Pancreas (tissue), 10 donors: ENCODE data around the gene ADAM23. TPM values are rescaled to one million over a fixed set of nuclear protein-coding genes. Genes with fewer than 3 reads are reported as not detected.

Source experiments
- ATAC-seq, 4 donors: fragments of 200-7000 bp; cut with Tn5 transposase; one replicate each; pipeline versions ENCODE4 v1.8.0 to v1.9.1; 2020; ENCODE audit warnings: mild to moderate bottlenecking in 4 of 4, moderate library complexity in 4 of 4
- DNase-seq, 6 donors: peaks; one replicate each; pipeline ENCODE4 v3.0.0-alpha.2; 2020
- FAIRE-seq: peaks from 2 replicates; lab custom pipeline; 2012; peaks lifted over from hg19 to GRCh38; lab: Jason Lieb, UNC
- H3K27ac ChIP-seq, 4 donors: fragments of 200-600 bp; sonication (generic); 1 replicate in 3 of 4; 2 replicates in 1 of 4; pipeline versions ENCODE4 v1.5.0 to v1.8.0; 2020
- H3K27me3 ChIP-seq, 4 donors: fragments of 200-600 bp; one replicate each; pipeline ENCODE4 v1.8.0; 2021
- H3K36me3 ChIP-seq, 3 donors: fragments of 200-600 bp; sonication (generic) in 1 of 3; one replicate each; pipeline versions ENCODE4 v1.5.0 to v1.8.0; 2020 to 2021
- H3K4me1 ChIP-seq, 3 donors: fragments of 200-600 bp; one replicate each; pipeline ENCODE4 v1.8.0; 2021
- H3K4me3 ChIP-seq, 4 donors: fragments of 200-600 bp; sonication (generic) in 2 of 4; one replicate each; pipeline versions ENCODE4 v1.5.0 to v1.8.0; 2020 to 2021
- H3K9me3 ChIP-seq, 4 donors: fragments of 200-600 bp; one replicate each; pipeline ENCODE4 v1.8.0; 2021
- CTCF ChIP-seq, 4 donors: fragments of 200-600 bp; sonication (generic) in 3 of 4; IDR thresholded peaks; one replicate each; pipeline versions ENCODE4 v1.5.0 to v1.8.0; 2021; ENCODE audit warnings: antibody characterized with exemption in 4 of 4
- WGBS, 2 donors: extraction: QIAGEN DNeasy Blood & Tissue Kit; methylation state at CpG; one replicate each; pipeline ENCODE4 v1.1.7; 2013; 5-methylcytosine and 5-hydroxymethylcytosine counted together
- intact Hi-C, 3 donors: fragments of 100-400 bp; cut with DNase I; formaldehyde crosslinking; loops; one replicate each; pipeline versions ENCODE4 v1.11.1 to v1.14.2; 2022
- polyA plus RNA-seq, 2 donors: library from polyadenylated mRNA; stranded (reverse); fragments of 200-250 nt; gene quantifications; one replicate each; pipeline ENCODE4 v1.2.3, GENCODE V29; 2013
- total RNA-seq, 6 donors: library from RNA; stranded (reverse); fragmentation: NEBNext Ultra II Directional in 4 of 6; extraction: Animal tissue kit (Norgen Biotek cat#: 25700) in 4 of 6; gene quantifications; one replicate each; pipeline versions ENCODE4 v1.2.1 to v1.2.4, GENCODE V29; 2021 to 2023
- donor health status: healthy with polysubstance abuse.
- donor health status: DM: no; HTN: no; CAD: no; lungs with moderate emphysema.
- donor health status: DM: no; HTN: no; CAD: no.
- donor health status: control.
- donor health status: control.
- donor health status: Bipolar disorder and iron deficiency.
- donor health status: DM: yes; HTN: yes; CAD: no.
- donor health status: DM: no; HTN: no; CAD: no.
- donor health status: DM: no; HTN: no; CAD: no.
- donor health status: DM: yes; HTN: yes; CAD: no.

The ADAM23 gene
- total and polyA plus RNA-seq, 8 donors, result 0.11 to 0.92 (median 0.55) TPM

GRCh38 chr2:206488053-206488452 is 44.7 kb downstream of the ADAM23 start:
- ATAC-seq (no peak), FAIRE-seq (no peak), DNase-seq (no peak)
- TF ChIP-seq CTCF (IDR thresholded peaks at IDR 0.05), result no peak
- no peak overlapping the region for H3K27ac ChIP-seq
- no peaks in the 10 kb centered on the region for H3K27me3 ChIP-seq
- intact Hi-C loops, result no loop called here
- no peaks in the 10 kb centered on the region for H3K36me3 ChIP-seq
- H3K9me3 ChIP-seq, result no peaks in the 10 kb centered on the region
- no peaks in the 10 kb centered on the region for H3K4me1 ChIP-seq
- H3K4me3 ChIP-seq, result no peak overlapping the region
- 54 to 58% methylated on average over 7 of the region's 7 CpGs for WGBS, 2 donors

GRCh38 chr2:206488623-206489022 is 45.3 kb downstream of the ADAM23 start:
- Histone ChIP-seq H3K4me1 (no peaks in the 10 kb centered on the region), H3K27ac (no peak overlapping the region), H3K36me3 (no peaks in the 10 kb centered on the region), H3K9me3 (no peaks in the 10 kb centered on the region), H3K27me3 (no peaks in the 10 kb centered on the region), H3K4me3 (no peak overlapping the region)
- 62 to 75% methylated on average over 1 of the region's 1 CpG for WGBS, 2 donors
- TF ChIP-seq CTCF (IDR thresholded peaks at IDR 0.05), result no peak
- intact Hi-C loops, result no loop called here
- DNase-seq (no peak), ATAC-seq (no peak), FAIRE-seq (no peak)

- 49 to 60% methylated on average over 1 of the region's 1 CpG for WGBS, 2 donors
- DNase-seq (no peak), FAIRE-seq (no peak), ATAC-seq (no peak)
- no peak overlapping the region for H3K4me3 ChIP-seq
- H3K36me3 ChIP-seq, result no peaks in the 10 kb centered on the region
- H3K4me1 ChIP-seq, result no peaks in the 10 kb centered on the region
- no peak for TF ChIP-seq CTCF (IDR thresholded peaks at IDR 0.05)
- intact Hi-C loops, result no loop called here
- H3K27ac ChIP-seq, result no peak overlapping the region
- H3K9me3 ChIP-seq, result no peaks in the 10 kb centered on the region
- H3K27me3 ChIP-seq, result no peaks in the 10 kb centered on the region
These were observed 50.7 kb downstream of the ADAM23 start for GRCh38 chr2:206494061-206494460.

- H3K27me3 ChIP-seq, result no peaks in the 10 kb centered on the region
- H3K36me3 ChIP-seq, result no peaks in the 10 kb centered on the region
- ATAC-seq (no peak), DNase-seq (no peak), FAIRE-seq (no peak)
- WGBS, 2 donors, result 64 to 72% methylated on average over 4 of the region's 4 CpGs
- H3K4me1 ChIP-seq, result no peaks in the 10 kb centered on the region
- H3K27ac ChIP-seq, result no peak overlapping the region
- no peaks in the 10 kb centered on the region for H3K9me3 ChIP-seq
- no peak overlapping the region for H3K4me3 ChIP-seq
- intact Hi-C loops, result no loop called here
- no peak for TF ChIP-seq CTCF (IDR thresholded peaks at IDR 0.05)
These were observed 59.4 kb downstream of the ADAM23 start for GRCh38 chr2:206502729-206503128.

- intact Hi-C loops, result no loop called here
- WGBS, 2 donors, result 45% methylated on average over 2 of the region's 2 CpGs
- TF ChIP-seq CTCF (IDR thresholded peaks at IDR 0.05), result no peak
- Histone ChIP-seq H3K27me3 (no peaks in the 10 kb centered on the region), H3K4me3 (no peak overlapping the region), H3K27ac (no peak overlapping the region), H3K4me1 (no peaks in the 10 kb centered on the region), H3K9me3 (no peaks in the 10 kb centered on the region), H3K36me3 (no peaks in the 10 kb centered on the region)
- ATAC-seq (no peak), DNase-seq (no peak), FAIRE-seq (no peak)
These were observed 68.0 kb downstream of the ADAM23 start for GRCh38 chr2:206511283-206511682.
